B cell (primary cell): Measurements from ENCODE around the gene EBP. TPM values are rescaled to one million over a fixed set of nuclear protein-coding genes. Genes with fewer than 3 reads are reported as not detected.

Experiments used
- ATAC-seq: fragments of 200-7000 bp; cut with Tn5 transposase; one replicate; pipeline ENCODE4 v1.10.0; 2021; ENCODE audit warnings: low read depth, mild to moderate bottlenecking, moderate number of reproducible peaks, moderate library complexity
- CTCF ChIA-PET: fragments of 350-600 bp; sonication (Branson Sonifier 250); formaldehyde crosslinking; loops from one replicate; lab custom pipeline; 2021; ENCODE audit warnings: antibody characterized with exemption, inconsistent platforms; lab: Charles Lee
- POLR2A ChIA-PET: fragments of 350-600 bp; sonication (Branson Sonifier 250); formaldehyde crosslinking; loops from one replicate; lab custom pipeline; 2021; ENCODE audit warnings: antibody characterized with exemption; lab: Charles Lee
- DNase-seq: peaks from one replicate; pipeline ENCODE4 v3.0.0; 2013
- H2AFZ ChIP-seq: 2 replicates; pipeline ENCODE4 v1.6.1; 2012; ENCODE audit warnings: mild to moderate bottlenecking, low read depth, low read length; ENCODE audit not compliant: insufficient read depth, poor library complexity, severe bottlenecking
- H3K27ac ChIP-seq, 2 donors: 1 replicate in 1 of 2; 2 replicates in 1 of 2; pipeline ENCODE4 v1.5.1; 2012 to 2013; ENCODE audit warnings: low read length in 2 of 2, mild to moderate bottlenecking in 2 of 2, moderate library complexity in 1 of 2
- H3K27me3 ChIP-seq, 4 experiments: fragments of 200-600 bp in 1 of 4; sonication (generic) in 1 of 4; replicated peaks in 1 of 4; 1 replicate in 2 of 4; 2 replicates in 2 of 4; pipeline versions ENCODE4 v1.6.1 to v1.7.0; 2013 to 2016; ENCODE audit warnings: low read length in 3 of 4, mild to moderate bottlenecking in 2 of 4, mixed read lengths in 1 of 4, moderate library complexity in 1 of 4; ENCODE audit not compliant: insufficient read depth in 4 of 4, control insufficient read depth in 3 of 4; ENCODE audit errors: control extremely low read depth in 1 of 4
- H3K36me3 ChIP-seq, 2 experiments: replicated peaks in 1 of 2; 1 replicate in 1 of 2; 2 replicates in 1 of 2; pipeline versions ENCODE4 v1.6.1 to v1.7.1; 2013; ENCODE audit warnings: low read length in 1 of 2; ENCODE audit not compliant: insufficient read depth in 2 of 2, control insufficient read depth in 1 of 2; ENCODE audit errors: control extremely low read depth in 1 of 2, extremely low read depth in 1 of 2
- H3K4me1 ChIP-seq, 2 donors: fragments of 200-600 bp in 1 of 2; sonication (generic) in 1 of 2; 1 replicate in 1 of 2; 2 replicates in 1 of 2; pipeline versions ENCODE4 v1.5.1 to v1.6.1; 2013 to 2017; ENCODE audit warnings: low read length in 2 of 2; ENCODE audit not compliant: control insufficient read depth in 2 of 2, insufficient read depth in 2 of 2
- H3K4me2 ChIP-seq: replicated peaks from 2 replicates; pipeline ENCODE3; 2012; ENCODE audit warnings: mild to moderate bottlenecking, low read depth, low read length; ENCODE audit not compliant: poor library complexity, severe bottlenecking
- H3K4me3 ChIP-seq, 5 experiments: fragments of 200-600 bp in 1 of 5; sonication (generic) in 1 of 5; 1 replicate in 3 of 5; 2 replicates in 2 of 5; pipeline versions ENCODE4 v1.5.1 to v1.7.0; 2011 to 2016; ENCODE audit warnings: low read length in 4 of 5, mild to moderate bottlenecking in 4 of 5, low read depth in 2 of 5, control low read depth in 1 of 5, moderate library complexity in 1 of 5; ENCODE audit not compliant: insufficient read depth in 1 of 5; ENCODE audit errors: control extremely low read depth in 1 of 5, extremely low read depth in 1 of 5
- H3K79me2 ChIP-seq: fragments of 200-600 bp; sonication (generic); one replicate; pipeline ENCODE4 v1.6.0; 2016; ENCODE audit warnings: low read length; ENCODE audit not compliant: control insufficient read depth, insufficient read depth
- H3K9ac ChIP-seq: fragments of 200-600 bp; sonication (generic); 2 replicates; pipeline ENCODE4 v1.6.1; 2017; ENCODE audit warnings: mild to moderate bottlenecking, low read length, moderate library complexity
- H3K9me3 ChIP-seq, 3 donors: one replicate each; pipeline versions ENCODE4 v1.6.1 to v1.7.1; 2013; ENCODE audit warnings: low read length in 2 of 3; ENCODE audit not compliant: control insufficient read depth in 2 of 3, insufficient read depth in 1 of 3; ENCODE audit errors: control extremely low read depth in 1 of 3
- H4K20me1 ChIP-seq: 2 replicates; pipeline ENCODE4 v1.6.0; 2012; ENCODE audit warnings: mild to moderate bottlenecking, low read length; ENCODE audit not compliant: insufficient read depth, control insufficient read depth, poor library complexity, severe bottlenecking
- H3K27ac Mint-ChIP-seq: one replicate; pipeline ENCODE4 v1.8.0; 2021; ENCODE audit warnings: mixed read lengths
- H3K27me3 Mint-ChIP-seq: one replicate; pipeline ENCODE4 v1.8.0; 2021; ENCODE audit warnings: mixed read lengths
- H3K4me1 Mint-ChIP-seq: one replicate; pipeline ENCODE4 v1.8.0; 2021; ENCODE audit warnings: mixed read lengths
- H3K4me3 Mint-ChIP-seq: one replicate; pipeline ENCODE4 v1.8.0; 2021; ENCODE audit warnings: mixed read lengths
- H3K9me3 Mint-ChIP-seq: one replicate; pipeline ENCODE4 v1.8.0; 2022; ENCODE audit warnings: mixed read lengths; ENCODE audit not compliant: insufficient read depth
- EZH2 ChIP-seq: IDR thresholded peaks from 2 replicates; pipeline ENCODE4 v1.6.1; 2012; ENCODE audit warnings: borderline replicate concordance, low read depth, mild to moderate bottlenecking, moderate library complexity, low read length; ENCODE audit not compliant: insufficient read depth, poor library complexity, severe bottlenecking
- WGBS: methylation state at CpG from one replicate; pipeline ENCODE4 v1.1.5; 2013; ENCODE audit warnings: missing lambda C conversion rate; ENCODE audit not compliant: insufficient coverage; 5-methylcytosine and 5-hydroxymethylcytosine counted together
- intact Hi-C: fragments of 100-400 bp; cut with micrococcal nuclease; formaldehyde crosslinking; loops from one replicate; pipeline ENCODE4 v1.10.0; 2022
- polyA plus RNA-seq: library from polyadenylated mRNA; depleted of rRNA; stranded (reverse); fragments of >200 nt; gene quantifications from 2 replicates; pipeline ENCODE4 v1.2.3, GENCODE V29; 2012
- total RNA-seq, 2 donors: library from RNA; stranded (reverse); fragments of 120-200 nt in 1 of 2; gene quantifications; 1 replicate in 1 of 2; 2 replicates in 1 of 2; pipeline versions ENCODE4 v1.2.3 to v1.2.4, GENCODE V29; 2013 to 2022
- TF ChIP-seq, protein P1 (sequence below): fragments of 200-600 bp; IDR thresholded peaks from one replicate; pipeline ENCODE4 v1.8.0; 2022; ENCODE audit warnings: antibody characterized with exemption, mild to moderate bottlenecking

The EBP gene
- total and polyA plus RNA-seq, 2 donors (not counting 1 experiment from before 2014, with no cell fraction given): 27.9 to 60.8 TPM

- Histone ChIP-seq H4K20me1 (no peaks in the 10 kb centered on the region), H3K9me3 (no peaks in the 10 kb centered on the region), H3K27ac (no peak overlapping the region), H3K4me1 (no peaks in the 10 kb centered on the region), H2AFZ (no peak overlapping the region), H3K79me2 (no peaks in the 10 kb centered on the region), H3K36me3 (no peaks in the 10 kb centered on the region), H3K9ac (no peak overlapping the region), H3K27me3 (peaks cover 0 to 2% (median 0%) of the 10 kb centered on the region in 4 experiments), H3K4me2 (no peak overlapping the region), H3K4me3 (no peak overlapping the region)
- Mint-ChIP-seq H3K27ac (no peak overlapping the region), H3K27me3 (peaks cover 4% of the 10 kb centered on the region), H3K4me1 (no peaks in the 10 kb centered on the region), H3K9me3 (no peaks in the 10 kb centered on the region), H3K4me3 (no peak overlapping the region)
- WGBS: 100% methylated on average over 1 of the region's 4 CpGs
- intact Hi-C loops: no loop called here
- DNase-seq (no peak), ATAC-seq (no peak)
- CTCF ChIA-PET: no interaction called here
- POLR2A ChIA-PET: no interaction called here
- TF ChIP-seq, protein P1, sequence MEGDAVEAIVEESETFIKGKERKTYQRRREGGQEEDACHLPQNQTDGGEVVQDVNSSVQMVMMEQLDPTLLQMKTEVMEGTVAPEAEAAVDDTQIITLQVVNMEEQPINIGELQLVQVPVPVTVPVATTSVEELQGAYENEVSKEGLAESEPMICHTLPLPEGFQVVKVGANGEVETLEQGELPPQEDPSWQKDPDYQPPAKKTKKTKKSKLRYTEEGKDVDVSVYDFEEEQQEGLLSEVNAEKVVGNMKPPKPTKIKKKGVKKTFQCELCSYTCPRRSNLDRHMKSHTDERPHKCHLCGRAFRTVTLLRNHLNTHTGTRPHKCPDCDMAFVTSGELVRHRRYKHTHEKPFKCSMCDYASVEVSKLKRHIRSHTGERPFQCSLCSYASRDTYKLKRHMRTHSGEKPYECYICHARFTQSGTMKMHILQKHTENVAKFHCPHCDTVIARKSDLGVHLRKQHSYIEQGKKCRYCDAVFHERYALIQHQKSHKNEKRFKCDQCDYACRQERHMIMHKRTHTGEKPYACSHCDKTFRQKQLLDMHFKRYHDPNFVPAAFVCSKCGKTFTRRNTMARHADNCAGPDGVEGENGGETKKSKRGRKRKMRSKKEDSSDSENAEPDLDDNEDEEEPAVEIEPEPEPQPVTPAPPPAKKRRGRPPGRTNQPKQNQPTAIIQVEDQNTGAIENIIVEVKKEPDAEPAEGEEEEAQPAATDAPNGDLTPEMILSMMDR: no peak
- TF ChIP-seq EZH2: no peak
Observed at GRCh38 chrX:48496660-48497059, 24.9 kb upstream of the EBP start.

DNA sequence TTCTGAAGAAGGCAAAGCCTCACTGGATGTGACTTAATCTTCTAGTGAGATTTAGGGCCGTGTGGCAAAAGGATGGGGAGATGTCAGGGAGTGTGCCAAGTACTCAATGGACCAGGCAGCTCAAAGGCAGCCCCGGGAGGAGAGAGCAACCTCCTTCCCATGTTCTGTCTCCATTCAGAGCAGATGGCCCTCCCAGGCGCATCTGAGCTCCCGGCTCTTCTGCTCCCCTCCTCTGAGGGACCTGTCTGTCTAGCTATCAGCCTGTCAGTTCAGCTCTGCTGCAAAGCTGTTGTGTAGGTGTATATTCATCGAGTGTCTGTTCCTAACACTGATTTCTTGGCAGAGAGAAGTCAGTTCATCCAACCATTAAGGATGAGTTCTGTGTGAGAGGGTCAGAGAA, 23.7 kb upstream of the EBP start:
- Histone ChIP-seq H3K27ac (no peak overlapping the region), H3K4me2 (no peak overlapping the region), H3K4me1 (no peaks in the 10 kb centered on the region), H2AFZ (no peak overlapping the region), H3K4me3 (no peak overlapping the region), H3K9ac (no peak overlapping the region), H3K79me2 (no peaks in the 10 kb centered on the region), H4K20me1 (no peaks in the 10 kb centered on the region), H3K36me3 (no peaks in the 10 kb centered on the region), H3K27me3 (peaks cover 0 to 2% (median 0%) of the 10 kb centered on the region in 4 experiments), H3K9me3 (no peaks in the 10 kb centered on the region)
- ATAC-seq: no peak
- CTCF ChIA-PET: interaction anchor here (0.7 kb wide), 1 partner anchor 219 kb away, joined by 3 read pairs; no protein-coding TSS in a partner anchor
- intact Hi-C loops: no loop called here
- TF ChIP-seq, protein P1: no peak
- Mint-ChIP-seq H3K9me3 (no peaks in the 10 kb centered on the region), H3K27ac (no peak overlapping the region), H3K27me3 (peaks cover 4% of the 10 kb centered on the region), H3K4me1 (no peaks in the 10 kb centered on the region), H3K4me3 (no peak overlapping the region)
- WGBS: 100% methylated on average over 1 of the region's 5 CpGs
- DNase-seq: no peak
- POLR2A ChIA-PET: no interaction called here
